ENCODE measurements around the gene APMAP.

APMAP gene

DNA sequence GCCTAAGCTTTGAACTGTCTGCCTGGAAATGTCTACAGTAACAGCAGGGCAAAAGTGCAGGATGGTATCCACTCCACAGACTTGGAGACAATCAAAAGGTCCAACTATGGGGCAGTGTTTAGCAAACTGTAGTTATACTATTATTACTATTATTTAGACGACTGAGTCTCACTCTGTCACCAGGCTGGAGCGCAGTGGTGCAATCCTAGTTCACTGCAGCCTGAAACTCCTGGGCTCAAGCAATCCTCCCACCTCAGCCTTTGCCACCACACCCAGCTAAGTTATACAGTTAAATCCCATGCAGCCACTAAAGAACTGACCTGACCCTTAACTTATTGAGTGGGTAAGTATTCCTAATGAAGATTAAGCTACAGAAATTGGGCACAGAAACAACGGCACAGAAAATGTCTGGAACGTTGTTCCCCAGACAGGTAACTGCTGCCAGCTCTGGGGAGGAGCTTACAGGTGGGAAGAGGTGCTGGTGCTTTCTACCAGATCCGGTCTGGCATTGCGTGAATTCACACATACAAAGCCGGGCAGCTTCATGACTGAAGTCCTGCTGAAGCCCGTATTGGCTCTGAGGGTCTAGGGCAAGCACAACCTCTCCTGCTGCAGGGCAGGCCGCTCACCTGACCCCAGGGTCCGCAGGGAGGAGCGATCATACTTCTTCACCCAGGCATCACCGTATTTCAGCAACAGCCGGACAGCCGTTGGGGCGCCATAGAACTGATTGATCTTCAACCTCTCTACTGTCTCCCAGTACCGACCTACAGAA is 27.0 kb upstream of the APMAP start:
- no peak for FAIRE-seq
- no peak for TF ChIP-seq POLR2A (IDR thresholded peaks at IDR 0.05; ENCODE audit: low read depth, low read length)

DNA sequence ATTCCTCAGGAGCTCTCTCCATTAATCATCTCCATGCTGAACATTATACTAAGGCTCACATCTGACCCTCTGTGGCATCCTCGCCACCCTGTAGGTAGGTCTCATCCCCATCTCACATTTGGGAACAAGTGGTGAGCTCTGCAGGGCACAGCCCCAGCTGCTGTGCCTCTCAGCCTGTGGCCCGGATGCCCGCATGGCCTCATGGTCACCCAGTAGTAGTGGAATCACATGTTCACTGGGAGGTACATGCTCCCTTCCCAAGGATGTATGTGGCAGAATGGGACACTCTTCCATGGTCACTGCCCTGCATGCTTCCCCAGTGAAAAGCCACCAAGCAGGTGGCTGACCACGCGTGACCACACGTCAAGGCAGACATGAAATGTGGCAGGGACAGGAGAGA is 26.3 kb upstream of the APMAP start:
- FAIRE-seq, result no peak
- no peak for TF ChIP-seq POLR2A (IDR thresholded peaks at IDR 0.05; ENCODE audit: low read depth, low read length)
- no peak for DNase-seq (ENCODE audit: insufficient read length, low spot score)

More for the DNA sequence above, 27.0 kb upstream of the APMAP start:
- DNase-seq (ENCODE audit: insufficient read length, low spot score), result no peak

DNA sequence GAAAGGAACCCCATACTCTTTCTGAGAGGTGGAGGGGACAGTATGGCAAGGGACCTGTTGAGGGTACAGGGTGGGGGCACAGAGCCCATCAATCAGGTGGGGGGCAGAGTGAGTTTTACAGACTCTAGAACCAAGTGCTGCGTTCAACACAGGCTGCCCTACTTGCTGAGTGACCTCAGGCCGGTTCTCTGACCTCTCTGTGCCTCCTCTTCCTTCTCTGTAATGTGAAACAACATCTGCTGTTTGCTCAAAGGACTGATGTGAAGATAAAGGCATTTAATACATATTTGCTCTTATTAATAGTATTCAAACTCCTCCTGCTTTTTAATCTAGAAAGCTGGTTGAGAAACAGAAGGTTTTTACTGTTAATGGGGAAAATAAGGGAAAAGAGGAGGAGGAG is 25.9 kb upstream of the APMAP start:
- no peak for TF ChIP-seq POLR2A (IDR thresholded peaks at IDR 0.05; ENCODE audit: low read depth, low read length)
- DNase-seq (ENCODE audit: insufficient read length, low spot score) (no peak), FAIRE-seq (no peak)

GRCh38 chr20:25017257-25017803 is 24.8 kb upstream of the APMAP start:
- FAIRE-seq (no peak), DNase-seq (ENCODE audit: insufficient read length, low spot score) (no peak)
- no peak for TF ChIP-seq POLR2A (IDR thresholded peaks at IDR 0.05; ENCODE audit: low read depth, low read length)

GRCh38 chr20:25016471-25016870 is 23.9 kb upstream of the APMAP start:
- FAIRE-seq (no peak), DNase-seq (ENCODE audit: insufficient read length, low spot score) (no peak)
- no peak for TF ChIP-seq POLR2A (IDR thresholded peaks at IDR 0.05; ENCODE audit: low read depth, low read length)

- TF ChIP-seq POLR2A (IDR thresholded peaks at IDR 0.05; ENCODE audit: low read depth, low read length), result no peak
- FAIRE-seq, result no peak
- no peak for DNase-seq (ENCODE audit: insufficient read length, low spot score)
Measured at GRCh38 chr20:25015986-25016385, 23.4 kb upstream of the APMAP start.

DNA sequence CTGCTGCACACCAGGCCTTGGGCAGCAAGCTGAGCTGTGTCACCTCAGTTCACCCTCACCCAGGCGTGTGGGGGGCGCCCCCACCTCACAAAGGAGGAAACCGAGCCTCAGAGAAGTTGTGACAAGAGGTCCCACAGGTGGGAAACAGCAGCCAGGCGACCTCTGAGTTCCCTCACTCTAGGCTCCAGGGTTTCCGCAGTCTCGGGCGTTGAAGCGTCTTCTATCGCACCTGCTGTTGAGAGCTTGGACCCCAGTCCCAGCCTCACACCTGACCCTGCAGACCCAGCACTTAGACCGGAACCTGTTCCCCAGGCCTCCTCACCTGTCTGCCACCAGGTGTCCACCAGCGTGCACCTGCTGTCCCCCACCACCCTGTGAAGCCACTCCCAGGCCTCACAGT is 22.3 kb upstream of the APMAP start:
- TF ChIP-seq POLR2A (IDR thresholded peaks at IDR 0.05; ENCODE audit: low read depth, low read length), result no peak
- FAIRE-seq (no peak), DNase-seq (ENCODE audit: insufficient read length, low spot score) (no peak)

- no peak for DNase-seq (ENCODE audit: insufficient read length, low spot score)
- no peak for FAIRE-seq
- TF ChIP-seq POLR2A (IDR thresholded peaks at IDR 0.05; ENCODE audit: low read depth, low read length), result no peak
Measured at GRCh38 chr20:25013478-25014380, 21.2 kb upstream of the APMAP start.

DNA sequence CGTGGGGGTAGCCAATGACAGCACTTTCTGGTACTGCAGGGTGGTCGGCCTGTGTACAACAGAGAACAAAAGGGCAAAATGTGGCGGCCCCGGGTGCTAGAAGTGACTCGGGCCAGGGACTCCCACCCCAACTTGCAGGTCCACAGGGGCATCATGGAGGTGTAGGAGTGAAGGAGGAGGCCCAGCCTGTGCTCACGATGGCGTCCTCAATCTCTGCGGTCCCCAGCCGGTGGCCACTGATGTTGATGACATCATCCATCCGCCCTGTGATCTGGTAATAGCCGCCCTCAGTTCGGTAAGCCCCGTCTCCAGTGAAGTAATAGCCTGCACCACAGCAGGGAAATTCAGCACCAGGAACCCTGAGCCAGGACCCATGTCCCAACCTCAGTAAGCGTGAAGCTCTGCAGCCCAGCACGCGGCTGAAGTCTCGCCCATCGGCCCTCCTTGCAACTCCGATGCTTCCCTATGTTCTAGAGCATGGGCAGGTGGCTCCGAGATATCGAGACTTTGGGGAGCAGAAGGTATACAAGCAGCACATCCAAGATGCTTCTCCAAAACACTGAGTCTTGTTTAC is 20.2 kb upstream of the APMAP start:
- no peak for TF ChIP-seq POLR2A (IDR thresholded peaks at IDR 0.05; ENCODE audit: low read depth, low read length)
- FAIRE-seq (no peak), DNase-seq (ENCODE audit: insufficient read length, low spot score) (no peak)

- no peak for TF ChIP-seq POLR2A (IDR thresholded peaks at IDR 0.05; ENCODE audit: low read depth, low read length)
- no peak for DNase-seq (ENCODE audit: insufficient read length, low spot score)
- no peak for FAIRE-seq
Measured at GRCh38 chr20:25011831-25012241, 19.3 kb upstream of the APMAP start.

DNA sequence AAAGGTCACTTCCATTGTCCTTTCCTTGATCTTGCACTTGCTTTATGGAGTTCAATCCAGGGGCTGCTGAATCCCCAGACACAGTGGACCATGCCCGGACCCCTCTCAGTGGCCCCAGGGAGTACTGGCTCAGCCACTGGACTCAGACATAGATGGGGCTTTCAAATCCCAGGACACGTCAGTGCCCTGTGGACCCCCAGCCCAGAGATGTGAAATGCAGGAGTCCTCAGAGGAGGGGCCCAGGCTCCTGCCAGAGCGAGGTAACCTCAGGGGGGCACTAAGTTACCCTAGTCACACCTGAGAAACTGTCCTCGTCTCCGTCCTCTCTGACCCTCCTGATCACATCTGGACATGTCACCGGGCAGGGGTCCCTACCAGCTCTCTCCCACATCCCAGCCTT is 18.7 kb upstream of the APMAP start:
- DNase-seq (ENCODE audit: insufficient read length, low spot score), result no peak
- FAIRE-seq, result no peak
- no peak for TF ChIP-seq POLR2A (IDR thresholded peaks at IDR 0.05; ENCODE audit: low read depth, low read length)

DNA sequence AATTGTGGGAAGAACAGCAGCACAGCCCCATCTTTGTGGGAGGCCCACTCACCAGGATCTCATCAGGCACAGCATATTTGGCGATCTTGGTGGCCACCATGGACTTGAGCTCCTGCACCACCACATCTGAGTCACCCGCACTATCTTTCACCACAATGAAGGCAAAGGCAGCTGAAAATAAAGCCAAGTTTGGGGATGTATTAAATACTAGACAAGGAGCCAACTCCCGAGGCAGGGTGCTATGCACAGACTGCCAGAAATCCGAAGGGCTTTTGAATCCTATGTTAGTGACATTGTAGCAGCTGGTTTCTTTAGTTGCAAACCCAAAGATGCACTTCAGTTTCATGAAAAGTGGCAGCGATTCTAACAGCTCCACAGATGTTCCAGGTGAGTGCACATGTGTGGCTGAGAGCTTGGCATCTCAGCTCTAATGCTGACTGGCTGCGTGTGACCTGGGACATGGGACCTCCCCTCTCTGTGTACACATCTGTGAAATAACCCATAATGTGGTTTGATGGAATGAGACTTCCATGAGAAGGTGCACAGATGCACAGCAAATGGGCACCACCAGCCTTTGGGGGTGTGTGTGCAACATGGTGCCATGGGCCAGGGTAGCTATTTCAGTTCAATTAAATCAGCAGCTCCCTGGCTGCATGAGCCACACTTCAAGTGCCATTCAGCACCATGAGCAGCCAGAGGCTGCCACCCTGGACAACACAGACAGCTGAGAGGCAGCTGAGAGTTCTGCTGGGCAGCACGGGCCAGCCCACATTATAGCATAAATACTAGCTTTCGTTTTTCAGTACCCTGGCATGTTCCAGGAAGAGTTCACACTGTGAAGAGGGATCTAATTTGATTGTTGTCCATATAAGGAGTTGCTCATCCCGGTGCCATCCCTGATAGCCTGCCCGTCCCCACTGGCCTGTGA is 16.9 kb upstream of the APMAP start:
- TF ChIP-seq POLR2A (IDR thresholded peaks at IDR 0.05; ENCODE audit: low read depth, low read length), result no peak
- DNase-seq (ENCODE audit: insufficient read length, low spot score), result no peak
- no peak for FAIRE-seq

Data from H54 (cell line).